Spleen (tissue), 11 donors: ENCODE measurements around the gene ETV4. TPM values are rescaled to one million over a fixed set of nuclear protein-coding genes. Genes with fewer than 3 reads are reported as not detected.

Experiments used
- DNase-seq: peaks from one replicate; pipeline ENCODE4 v3.0.0-alpha.2; 2020
- H3K27ac ChIP-seq, 8 donors: fragments of 200-600 bp; sonication (generic) in 7 of 8; 1 replicate in 4 of 8; 2 replicates in 4 of 8; pipeline versions ENCODE4 v1.5.0 to v1.8.0; 2016 to 2021; ENCODE audit warnings: inconsistent platforms in 4 of 8, mild to moderate bottlenecking in 4 of 8, moderate library complexity in 1 of 8
- H3K27me3 ChIP-seq, 7 donors: fragments of 200-600 bp; sonication (generic) in 6 of 7; replicated peaks in 1 of 7; 1 replicate in 4 of 7; 2 replicates in 3 of 7; pipeline versions ENCODE4 v1.5.0 to v1.8.0; 2016 to 2021; ENCODE audit warnings: inconsistent platforms in 3 of 7, mild to moderate bottlenecking in 1 of 7
- H3K36me3 ChIP-seq, 6 donors: fragments of 200-600 bp; sonication (generic) in 5 of 6; 1 replicate in 4 of 6; 2 replicates in 2 of 6; pipeline versions ENCODE4 v1.5.0 to v1.8.0; 2016 to 2021; ENCODE audit warnings: inconsistent platforms in 2 of 6
- H3K4me1 ChIP-seq, 6 donors: fragments of 200-600 bp; sonication (generic) in 5 of 6; 1 replicate in 3 of 6; 2 replicates in 3 of 6; pipeline versions ENCODE4 v1.5.0 to v1.8.0; 2016 to 2021; ENCODE audit warnings: inconsistent platforms in 3 of 6
- H3K4me3 ChIP-seq, 8 donors: fragments of 200-600 bp; sonication (generic) in 7 of 8; 1 replicate in 4 of 8; 2 replicates in 4 of 8; pipeline versions ENCODE4 v1.5.0 to v1.8.0; 2016 to 2021; ENCODE audit warnings: inconsistent platforms in 4 of 8, mild to moderate bottlenecking in 4 of 8, moderate library complexity in 2 of 8
- H3K9me3 ChIP-seq, 8 donors: fragments of 200-600 bp; sonication (generic) in 7 of 8; 1 replicate in 4 of 8; 2 replicates in 4 of 8; pipeline versions ENCODE4 v1.5.0 to v1.8.0; 2016 to 2021; ENCODE audit warnings: inconsistent platforms in 4 of 8
- POLR2A ChIP-seq, 3 donors: fragments of 450-650 bp; IDR thresholded peaks; one replicate each; pipeline ENCODE4 v1.5.1; 2017; ENCODE audit warnings: antibody characterized with exemption in 3 of 3, mild to moderate bottlenecking in 1 of 3
- POLR2AphosphoS5 ChIP-seq, 3 donors: sonication (generic); formaldehyde crosslinking; IDR thresholded peaks; one replicate each; pipeline ENCODE4 v1.5.1; 2017; ENCODE audit warnings: antibody characterized with exemption in 3 of 3
- WGBS, 5 donors: extraction: QIAGEN DNeasy Blood & Tissue Kit in 3 of 5; methylation state at CpG; one replicate each; pipeline versions ENCODE4 v1.1.5 to v1.1.7; 2013 to 2018; 5-methylcytosine and 5-hydroxymethylcytosine counted together
- intact Hi-C: fragments of 100-400 bp; cut with DNase I; formaldehyde crosslinking; loops from one replicate; pipeline ENCODE4 v1.15.0; 2023; ENCODE audit warnings: low total_unique reads
- polyA plus RNA-seq, 3 donors: library from polyadenylated mRNA; stranded (reverse); fragments of 200-250 nt; gene quantifications; one replicate each; pipeline ENCODE4 v1.2.1, GENCODE V29; 2013
- total RNA-seq, 7 donors: library from RNA; depleted of rRNA in 3 of 7; stranded (reverse); fragments of >200 nt in 3 of 7; fragmentation: NEBNext Ultra II Directional in 4 of 7; extraction: Animal tissue kit (Norgen Biotek cat#: 25700) in 4 of 7; gene quantifications; one replicate each; pipeline versions ENCODE4 v1.1.0 to v1.2.1, GENCODE V29; 2016 to 2021
- TF ChIP-seq, protein P1 (sequence below), 11 experiments: fragments of 200-600 bp in 7 of 11; fragments of 450-650 bp in 4 of 11; sonication (generic) in 4 of 11; IDR thresholded peaks in 8 of 11; conservative IDR thresholded peaks in 3 of 11; 1 replicate in 7 of 11; 2 replicates in 4 of 11; pipeline versions ENCODE4 v1.4.0 to v1.8.0; 2016 to 2021; ENCODE audit warnings: antibody characterized with exemption in 11 of 11, inconsistent platforms in 4 of 11, mild to moderate bottlenecking in 1 of 11
- donor health status: healthy with polysubstance abuse.
- donor health status: DM: no; HTN: no; CAD: no; lungs with moderate emphysema.
- donor health status: DM: no; HTN: no; CAD: no.
- donor health status: Bipolar disorder and iron deficiency.
- donor health status: healthy.
- donor health status: DM: no; HTN: no; CAD: no.
- donor health status: DM: yes; HTN: yes; CAD: no.

The ETV4 gene
- total and polyA plus RNA-seq, 10 donors = 0.17 to 0.97 (median 0.53) TPM; not detected in 3

DNA sequence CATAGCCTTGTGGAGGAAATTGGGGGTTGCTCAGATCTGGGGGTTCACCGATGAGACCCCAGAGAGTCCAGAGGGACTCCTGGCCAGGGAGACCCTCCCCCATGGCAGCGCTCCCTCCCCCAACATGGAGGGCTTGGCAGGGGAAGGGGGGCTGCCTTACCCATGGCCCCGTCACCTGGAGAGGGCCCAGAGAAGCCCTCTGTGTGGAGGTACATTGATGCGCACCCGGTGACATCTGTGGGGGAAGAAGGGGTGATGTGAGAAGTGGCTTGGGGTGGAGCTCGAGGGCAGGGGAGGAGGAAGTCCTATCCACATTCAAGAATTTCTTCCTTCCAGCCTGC is 16.2 kb downstream of the ETV4 start:
- Histone ChIP-seq H3K4me3 (no peak overlapping the region), H3K36me3 (peaks cover 0 to 41% (median 21%) of the 10 kb centered on the region in 6 donors), H3K4me1 (peaks cover 8 to 42% (median 29%) of the 10 kb centered on the region in 6 donors), H3K9me3 (no peaks in the 10 kb centered on the region), H3K27ac (peak overlapping the region in 7 of 8 donors; percentile 9 to 73 (median 57)), H3K27me3 (no peaks in the 10 kb centered on the region)
- WGBS, 5 donors = 32 to 44% (median 40%) methylated on average over 6 of the region's 6 CpGs
- intact Hi-C loops = no loop called here
- TF ChIP-seq, protein P1, sequence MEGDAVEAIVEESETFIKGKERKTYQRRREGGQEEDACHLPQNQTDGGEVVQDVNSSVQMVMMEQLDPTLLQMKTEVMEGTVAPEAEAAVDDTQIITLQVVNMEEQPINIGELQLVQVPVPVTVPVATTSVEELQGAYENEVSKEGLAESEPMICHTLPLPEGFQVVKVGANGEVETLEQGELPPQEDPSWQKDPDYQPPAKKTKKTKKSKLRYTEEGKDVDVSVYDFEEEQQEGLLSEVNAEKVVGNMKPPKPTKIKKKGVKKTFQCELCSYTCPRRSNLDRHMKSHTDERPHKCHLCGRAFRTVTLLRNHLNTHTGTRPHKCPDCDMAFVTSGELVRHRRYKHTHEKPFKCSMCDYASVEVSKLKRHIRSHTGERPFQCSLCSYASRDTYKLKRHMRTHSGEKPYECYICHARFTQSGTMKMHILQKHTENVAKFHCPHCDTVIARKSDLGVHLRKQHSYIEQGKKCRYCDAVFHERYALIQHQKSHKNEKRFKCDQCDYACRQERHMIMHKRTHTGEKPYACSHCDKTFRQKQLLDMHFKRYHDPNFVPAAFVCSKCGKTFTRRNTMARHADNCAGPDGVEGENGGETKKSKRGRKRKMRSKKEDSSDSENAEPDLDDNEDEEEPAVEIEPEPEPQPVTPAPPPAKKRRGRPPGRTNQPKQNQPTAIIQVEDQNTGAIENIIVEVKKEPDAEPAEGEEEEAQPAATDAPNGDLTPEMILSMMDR (IDR thresholded peaks at IDR 0.05 in 8 of 11, conservative IDR thresholded peaks at IDR 0.05 in 3 of 11) = no peak
- TF ChIP-seq POLR2AphosphoS5 (IDR thresholded peaks at IDR 0.05) (no peak), POLR2A (IDR thresholded peaks at IDR 0.05) (no peak)
- no peak for DNase-seq

DNA sequence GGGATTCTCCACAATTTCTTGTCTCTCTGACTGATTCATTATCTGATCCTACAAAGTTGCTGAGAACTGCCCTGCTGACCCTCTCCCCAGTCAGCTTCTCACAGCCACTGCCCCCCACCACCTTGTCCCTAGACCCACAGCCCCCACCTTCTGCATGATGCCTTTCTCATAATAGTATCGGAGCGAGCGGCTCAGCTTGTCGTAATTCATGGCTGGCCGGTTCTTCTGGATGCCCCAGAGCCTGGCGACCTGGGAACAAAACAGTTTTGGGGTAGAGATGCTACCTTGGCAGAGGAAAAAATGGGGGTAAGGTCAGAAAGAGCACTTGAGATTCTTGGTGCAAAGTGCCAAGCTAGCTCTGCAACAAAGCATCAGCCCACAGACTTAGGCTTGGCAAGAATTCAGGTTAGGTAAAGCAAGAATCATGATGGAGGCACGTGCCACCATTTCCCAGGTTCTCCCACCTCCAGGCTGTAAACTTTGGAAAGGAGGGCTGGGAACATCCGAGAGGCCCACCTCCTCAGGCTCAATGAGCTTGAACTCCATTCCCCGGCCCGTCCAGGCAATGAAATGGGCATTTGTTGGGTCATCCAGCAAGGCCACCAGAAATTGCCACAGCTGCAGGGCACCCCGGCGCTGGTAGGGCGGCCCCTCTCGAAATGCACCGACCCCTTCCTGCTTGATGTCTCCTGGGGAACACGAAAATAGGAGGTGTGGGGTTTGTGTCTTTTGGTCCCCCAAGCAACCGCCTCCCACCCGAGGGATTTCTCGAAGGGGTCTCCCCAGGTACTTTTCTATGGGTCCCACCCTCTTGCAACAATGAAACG is 16.9 kb downstream of the ETV4 start:
- Histone ChIP-seq H3K36me3 (peaks cover 0 to 48% (median 28%) of the 10 kb centered on the region in 6 donors), H3K27ac (peak overlapping the region in 1 of 8 donors; percentile 62), H3K9me3 (no peaks in the 10 kb centered on the region), H3K4me3 (no peak overlapping the region), H3K27me3 (no peaks in the 10 kb centered on the region), H3K4me1 (peaks cover 8 to 42% (median 29%) of the 10 kb centered on the region in 6 donors)
- DNase-seq = peak; percentile 21
- TF ChIP-seq, protein P1 (IDR thresholded peaks at IDR 0.05 in 8 of 11, conservative IDR thresholded peaks at IDR 0.05 in 3 of 11) = no peak
- TF ChIP-seq POLR2AphosphoS5 (IDR thresholded peaks at IDR 0.05) (no peak), POLR2A (IDR thresholded peaks at IDR 0.05) (no peak)
- WGBS, 5 donors = 84 to 93% (median 88%) methylated on average over 20 of the region's 20 CpGs
- intact Hi-C loops = no loop called here

DNA sequence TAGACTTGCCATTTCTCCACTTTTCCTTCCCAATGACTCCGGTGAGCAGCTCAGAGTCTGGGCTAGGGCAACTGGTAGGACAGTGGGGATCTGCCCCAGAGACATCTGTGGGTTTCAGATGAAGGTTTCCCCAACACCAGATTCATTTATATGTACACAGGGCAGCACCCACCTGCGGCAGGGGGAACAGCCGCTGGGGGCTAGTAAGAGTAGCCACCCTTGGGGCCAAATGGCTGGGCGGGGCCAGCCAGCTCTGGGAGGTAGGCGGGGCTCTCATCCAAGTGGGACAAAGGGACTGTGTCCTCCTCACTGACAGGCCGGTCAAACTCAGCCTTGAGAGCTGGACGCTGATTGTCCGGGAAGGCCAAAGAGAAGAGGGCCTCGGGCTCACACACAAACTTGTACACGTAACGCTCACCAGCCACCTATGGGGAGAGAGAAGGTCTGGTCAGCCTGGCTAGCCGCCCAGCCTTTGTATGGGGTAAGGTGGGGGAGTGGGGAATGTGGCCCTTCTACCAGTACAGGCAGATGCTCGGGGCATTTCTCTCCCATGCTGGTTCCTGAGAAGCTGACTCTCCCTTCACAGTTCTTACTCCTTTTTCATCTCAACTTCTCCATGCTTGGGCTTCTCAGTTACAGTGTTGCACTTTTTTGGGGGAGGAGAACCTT is 17.7 kb downstream of the ETV4 start:
- DNase-seq = peak; percentile 74

GRCh38 chr17:43526886-43527648 is 19.1 kb downstream of the ETV4 start:
- TF ChIP-seq, protein P1 (IDR thresholded peaks at IDR 0.05 in 8 of 11, conservative IDR thresholded peaks at IDR 0.05 in 3 of 11) = no peak
- TF ChIP-seq POLR2AphosphoS5 (IDR thresholded peaks at IDR 0.05) = no peak
- TF ChIP-seq POLR2A (IDR thresholded peaks at IDR 0.05) = no peak
- H3K27me3 ChIP-seq = no peaks in the 10 kb centered on the region
- 86 to 93% (median 92%) methylated on average over 7 of the region's 7 CpGs for WGBS, 5 donors
- no peak for DNase-seq
- H3K36me3 ChIP-seq = peaks cover under 1 to 70% (median 50%) of the 10 kb centered on the region in 6 donors
- peaks cover 8 to 40% (median 29%) of the 10 kb centered on the region in 6 donors for H3K4me1 ChIP-seq
- no peak overlapping the region for H3K27ac ChIP-seq
- no peaks in the 10 kb centered on the region for H3K9me3 ChIP-seq
- no peak overlapping the region for H3K4me3 ChIP-seq
- intact Hi-C loops = no loop called here

More for the DNA sequence above, 17.7 kb downstream of the ETV4 start:
- 58 to 88% (median 84%) methylated on average over 11 to 13 of the region's 13 CpGs for WGBS, 5 donors
- intact Hi-C loops = no loop called here
- peak; percentile 20 to 46 (median 27) for TF ChIP-seq POLR2AphosphoS5 (IDR thresholded peaks at IDR 0.05)
- no peak for TF ChIP-seq POLR2A (IDR thresholded peaks at IDR 0.05)
- Histone ChIP-seq H3K9me3 (no peaks in the 10 kb centered on the region), H3K4me3 (no peak overlapping the region), H3K36me3 (peaks cover 0 to 56% (median 36%) of the 10 kb centered on the region in 6 donors), H3K4me1 (peaks cover 8 to 42% (median 29%) of the 10 kb centered on the region in 6 donors), H3K27me3 (no peaks in the 10 kb centered on the region), H3K27ac (peak overlapping the region in 2 of 8 donors; percentile 10 to 34)
